Measurements from ENCODE around the gene TNFRSF21. TPM values are rescaled to one million over a fixed set of nuclear protein-coding genes. Genes with fewer than 3 reads are reported as not detected.

Gene TNFRSF21
- total and polyA plus RNA-seq, 10 of the 15 experiments (the other 5 are each of a cell fraction or from before 2014, with no cell fraction given): 0.09 to 1.0 (median 0.27) TPM

DNA sequence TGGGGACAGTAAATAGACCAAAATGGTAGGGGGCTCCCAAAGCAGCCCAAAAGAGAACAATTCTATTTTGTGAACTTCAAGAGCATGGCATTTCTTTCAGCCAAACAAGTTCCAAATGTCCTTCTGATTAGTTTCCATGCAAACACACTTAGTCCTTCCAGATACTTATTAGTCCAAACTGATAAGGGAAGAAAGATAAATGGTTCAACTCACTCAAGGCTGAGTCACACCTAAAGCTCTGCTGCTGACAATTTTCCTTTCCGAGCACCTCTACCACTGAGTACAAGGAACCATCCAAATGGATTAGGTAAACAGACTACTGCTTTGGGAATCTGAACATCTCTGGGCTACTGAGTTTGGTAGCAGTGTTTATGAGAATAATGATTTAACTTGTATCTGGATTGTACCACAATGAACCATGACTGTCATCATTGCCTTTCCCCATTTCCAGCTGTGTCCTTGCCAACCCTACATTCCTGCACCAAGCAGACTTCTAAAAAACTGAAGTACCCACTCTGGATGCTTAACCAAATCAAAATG, 71.2 kb downstream of the TNFRSF21 start:
- ATAC-seq (no peak), DNase-seq (ENCODE audit: low read depth, low spot score) (no peak), FAIRE-seq (no peak)
- in situ Hi-C loops (cut with MboI): no loop called here
- RAD21 ChIA-PET (ENCODE audit: unreplicated experiment): interaction anchor here (0.8 to 1.6 kb wide), 2 partner anchors 10 to 18 kb away, joined by 3 to 4 read pairs; no protein-coding TSS in a partner anchor
- Histone ChIP-seq H2AFZ (ENCODE audit: control insufficient read depth, low read depth, low read length) (no peak overlapping the region), H3K4me1 (ENCODE audit: control insufficient read depth, insufficient read depth, low read length) (peaks cover 11% of the 10 kb centered on the region), H3K27ac (ENCODE audit: control insufficient read depth, insufficient read depth) (no peak overlapping the region), H3K9ac (ENCODE audit: control insufficient read depth, insufficient read depth, low read length) (no peak overlapping the region), H3K36me3 (ENCODE audit: control insufficient read depth in 2 of 2, insufficient read depth in 2 of 2, low read length in 1 of 2) (no peaks in the 10 kb centered on the region), H3K79me2 (ENCODE audit: control insufficient read depth, insufficient read depth, low read length) (no peaks in the 10 kb centered on the region), H3K4me3 (no peak overlapping the region), H3K4me2 (ENCODE audit: control insufficient read depth, insufficient read depth) (no peak overlapping the region), H4K20me1 (ENCODE audit: control insufficient read depth, insufficient read depth) (no peaks in the 10 kb centered on the region), H3K27me3 (replicated peaks in 1 of 2; ENCODE audit: control insufficient read depth in 2 of 2, insufficient read depth in 2 of 2, low read length in 1 of 2) (no peaks in the 10 kb centered on the region), H3K9me3 (replicated peaks; ENCODE audit: control insufficient read depth, insufficient read depth, low read length) (no peaks in the 10 kb centered on the region)
- BruUV-seq (replicated peaks): no TSS peak
- SMC1A ChIA-PET (ENCODE audit: uncharacterized antibody, unreplicated experiment): interaction anchor here (1.3 kb wide), 1 partner anchor 13 kb away, joined by 3 read pairs; no protein-coding TSS in a partner anchor
- CTCF ChIA-PET: interaction anchor here (1.1 kb wide), 1 partner anchor 22 kb away, joined by 3 read pairs; no protein-coding TSS in a partner anchor
- POLR2A ChIA-PET: no interaction called here
- TF ChIP-seq SRF (IDR thresholded peaks at IDR 0.05; ENCODE audit: low read depth in 2 of 2, low read length in 2 of 2) (no peak), SPI1 (IDR thresholded peaks at IDR 0.05; ENCODE audit: borderline replicate concordance, insufficient read depth, low read depth, low read length) (no peak), MYC (IDR thresholded peaks at IDR 0.05; ENCODE audit: insufficient read depth, insufficient read length, insufficient replicate concordance, low read length, severe bottlenecking) (no peak), RBBP5 (conservative IDR thresholded peaks at IDR 0.05) (no peak), CREM (IDR thresholded peaks at IDR 0.05; ENCODE audit: low read depth) (no peak), TAF1 (IDR thresholded peaks at IDR 0.05; ENCODE audit: borderline replicate concordance, low read depth, low read length) (no peak), IRF4 (IDR thresholded peaks at IDR 0.05; ENCODE audit: low read depth, low read length) (no peak), DPF2 (IDR thresholded peaks at IDR 0.05) (no peak), RFX5 (IDR thresholded peaks at IDR 0.05; ENCODE audit: low read depth, low read length) (no peak), ESRRA (IDR thresholded peaks at IDR 0.05; ENCODE audit: low read length) (no peak), POLR2AphosphoS2 (IDR thresholded peaks at IDR 0.05; ENCODE audit: low read depth, low read length) (no peak), ZSCAN29 (IDR thresholded peaks at IDR 0.05) (no peak)
- TF ChIP-seq, protein P1, sequence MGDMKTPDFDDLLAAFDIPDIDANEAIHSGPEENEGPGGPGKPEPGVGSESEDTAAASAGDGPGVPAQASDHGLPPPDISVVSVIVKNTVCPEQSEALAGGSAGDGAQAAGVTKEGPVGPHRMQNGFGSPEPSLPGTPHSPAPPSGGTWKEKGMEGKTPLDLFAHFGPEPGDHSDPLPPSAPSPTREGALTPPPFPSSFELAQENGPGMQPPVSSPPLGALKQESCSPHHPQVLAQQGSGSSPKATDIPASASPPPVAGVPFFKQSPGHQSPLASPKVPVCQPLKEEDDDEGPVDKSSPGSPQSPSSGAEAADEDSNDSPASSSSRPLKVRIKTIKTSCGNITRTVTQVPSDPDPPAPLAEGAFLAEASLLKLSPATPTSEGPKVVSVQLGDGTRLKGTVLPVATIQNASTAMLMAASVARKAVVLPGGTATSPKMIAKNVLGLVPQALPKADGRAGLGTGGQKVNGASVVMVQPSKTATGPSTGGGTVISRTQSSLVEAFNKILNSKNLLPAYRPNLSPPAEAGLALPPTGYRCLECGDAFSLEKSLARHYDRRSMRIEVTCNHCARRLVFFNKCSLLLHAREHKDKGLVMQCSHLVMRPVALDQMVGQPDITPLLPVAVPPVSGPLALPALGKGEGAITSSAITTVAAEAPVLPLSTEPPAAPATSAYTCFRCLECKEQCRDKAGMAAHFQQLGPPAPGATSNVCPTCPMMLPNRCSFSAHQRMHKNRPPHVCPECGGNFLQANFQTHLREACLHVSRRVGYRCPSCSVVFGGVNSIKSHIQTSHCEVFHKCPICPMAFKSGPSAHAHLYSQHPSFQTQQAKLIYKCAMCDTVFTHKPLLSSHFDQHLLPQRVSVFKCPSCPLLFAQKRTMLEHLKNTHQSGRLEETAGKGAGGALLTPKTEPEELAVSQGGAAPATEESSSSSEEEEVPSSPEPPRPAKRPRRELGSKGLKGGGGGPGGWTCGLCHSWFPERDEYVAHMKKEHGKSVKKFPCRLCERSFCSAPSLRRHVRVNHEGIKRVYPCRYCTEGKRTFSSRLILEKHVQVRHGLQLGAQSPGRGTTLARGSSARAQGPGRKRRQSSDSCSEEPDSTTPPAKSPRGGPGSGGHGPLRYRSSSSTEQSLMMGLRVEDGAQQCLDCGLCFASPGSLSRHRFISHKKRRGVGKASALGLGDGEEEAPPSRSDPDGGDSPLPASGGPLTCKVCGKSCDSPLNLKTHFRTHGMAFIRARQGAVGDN (IDR thresholded peaks at IDR 0.05): no peak
- intact Hi-C loops (cut with micrococcal nuclease; ENCODE audit: unreplicated experiment): no loop called here
- WGBS (ENCODE audit: insufficient coverage, insufficient replicate concordance, low lambda C conversion rate, missing lambda C conversion rate): 85% methylated on average over 1 of the region's 1 CpG
